Panc1 (cell line): ENCODE measurements around the gene PACSIN1. TPM values are rescaled to one million over a fixed set of nuclear protein-coding genes. Genes with fewer than 3 reads are reported as not detected.
A peak's percentile ranks its signal among the peaks of the same experiment; 100 is the strongest.

ENCODE experiments used
- ATAC-seq: fragments of 200-7000 bp; cut with Tn5 transposase; 2 replicates; pipeline ENCODE4 v1.9.1; 2020; ENCODE audit warnings: mild to moderate bottlenecking, moderate library complexity
- BruUV-seq: library from RNA; stranded (reverse); fragments of 400-500 nt; replicated peaks from 2 replicates; lab custom pipeline; 2021; lab: Mats Ljungman, UMichigan
- CTCF ChIA-PET: fragments of 300-600 bp; sonication (Branson Sonifier 250); formaldehyde crosslinking; loops from one replicate; lab custom pipeline; 2022; ENCODE audit warnings: antibody characterized with exemption; lab: Charles Lee
- POLR2A ChIA-PET: fragments of 300-600 bp; sonication (Branson Sonifier 250); formaldehyde crosslinking; loops from one replicate; lab custom pipeline; 2022; ENCODE audit warnings: antibody characterized with exemption; lab: Charles Lee
- DNase-seq: peaks from one replicate; pipeline ENCODE4 v3.0.0-alpha.2; 2010; ENCODE audit warnings: low read depth, low spot score
- H3K27ac ChIP-seq: 2 replicates; pipeline ENCODE4 v1.5.1; 2011; ENCODE audit warnings: mild to moderate bottlenecking, low read length, inconsistent platforms
- H3K27me3 ChIP-seq: fragments of 200-500 bp; sonication (Bioruptor generic); 2 replicates; pipeline ENCODE4 v1.6.0; 2014; ENCODE audit warnings: low read length, inconsistent platforms; ENCODE audit not compliant: control insufficient read depth, insufficient read depth
- H3K36me3 ChIP-seq: fragments of 200-500 bp; sonication (Bioruptor generic); 2 replicates; pipeline ENCODE4 v1.5.1; 2014; ENCODE audit warnings: inconsistent platforms, mild to moderate bottlenecking, low read length, moderate library complexity; ENCODE audit not compliant: control insufficient read depth, insufficient read depth
- H3K4me1 ChIP-seq: 2 replicates; pipeline ENCODE4 v1.5.1; 2011; ENCODE audit warnings: inconsistent platforms, mild to moderate bottlenecking, low read length, moderate library complexity; ENCODE audit not compliant: control insufficient read depth, insufficient read depth
- H3K4me3 ChIP-seq, 2 experiments: 2 replicates each; pipeline ENCODE4 v1.5.1; 2011 to 2012; ENCODE audit warnings: low read depth in 2 of 2, low read length in 2 of 2, mild to moderate bottlenecking in 2 of 2, inconsistent platforms in 1 of 2, moderate library complexity in 1 of 2
- H3K9me3 ChIP-seq: fragments of 200-500 bp; sonication (Bioruptor generic); 2 replicates; pipeline ENCODE4 v1.5.1; 2014; ENCODE audit warnings: low read depth, mild to moderate bottlenecking, inconsistent platforms, low read length, moderate library complexity; ENCODE audit not compliant: control insufficient read depth, insufficient read depth
- POLR2AphosphoS5 ChIP-seq: IDR thresholded peaks from 2 replicates; pipeline ENCODE4 v1.6.1; 2012; ENCODE audit warnings: mild to moderate bottlenecking, low read depth, low read length, moderate library complexity
- SIN3A ChIP-seq: IDR thresholded peaks from 2 replicates; pipeline ENCODE4 v1.6.1; 2012; ENCODE audit warnings: low read depth, mild to moderate bottlenecking, low read length, moderate library complexity, borderline replicate concordance; ENCODE audit not compliant: insufficient read depth
- TCF7L2 ChIP-seq: IDR thresholded peaks from 2 replicates; pipeline ENCODE4 v1.6.1; 2011; ENCODE audit warnings: mild to moderate bottlenecking, low read depth, low read length, inconsistent platforms
- in situ Hi-C: cut with HindIII; loops from 2 replicates; pipeline ENCODE4 v1.10.0; 2016; ENCODE audit warnings: low sequenced_read_pairs, low pct_unique_long_range_greater_than_20kb
- intact Hi-C: fragments of 100-400 bp; cut with micrococcal nuclease; formaldehyde crosslinking; loops from one replicate; pipeline ENCODE4 v1.10.0; 2022; ENCODE audit not compliant: unreplicated experiment
- total RNA-seq: library from RNA; stranded (reverse); gene quantifications from one replicate; pipeline ENCODE4 v1.2.1, GENCODE V29; 2021; ENCODE audit not compliant: unreplicated experiment
- TF ChIP-seq, protein P1 (sequence below): fragments of 450-650 bp; IDR thresholded peaks from 2 replicates; pipeline ENCODE4 v1.5.1; 2017; ENCODE audit warnings: mild to moderate bottlenecking
- TF ChIP-seq, protein P2 (sequence below), 2 experiments: IDR thresholded peaks; 2 replicates each; pipeline ENCODE4 v1.6.1; 2011 to 2012; ENCODE audit warnings: low read depth in 2 of 2, control low read depth in 1 of 2, low read length in 1 of 2, mild to moderate bottlenecking in 1 of 2, moderate library complexity in 1 of 2; ENCODE audit not compliant: insufficient read depth in 1 of 2

PACSIN1 gene
- total RNA-seq, 1 experiment from 2014 or later: 0.18 TPM

DNA sequence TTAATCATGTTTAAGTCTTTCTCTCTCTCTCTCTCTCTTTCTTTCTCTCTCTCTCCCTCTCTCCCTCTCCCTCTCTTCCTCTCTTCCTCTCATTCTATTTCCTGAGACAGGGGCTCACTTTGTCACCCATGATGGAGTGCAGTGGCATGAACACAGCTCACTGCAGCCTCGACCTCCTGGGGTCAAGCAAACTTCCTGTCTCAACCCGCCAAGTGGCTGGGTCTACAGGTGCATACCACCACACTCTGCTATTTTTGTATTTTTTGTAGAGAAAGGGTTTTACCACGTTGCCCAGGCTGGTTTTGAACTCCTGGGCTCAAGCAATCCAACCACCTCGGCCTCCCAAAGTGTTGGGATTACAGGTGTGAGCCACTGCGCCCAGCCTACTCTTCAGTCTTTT lies 24.4 kb upstream of the PACSIN1 start:
- H3K27me3 ChIP-seq: no peaks in the 10 kb centered on the region
- H3K36me3 ChIP-seq: no peaks in the 10 kb centered on the region
- H3K4me3 ChIP-seq: no peak overlapping the region
- TF ChIP-seq, protein P1, sequence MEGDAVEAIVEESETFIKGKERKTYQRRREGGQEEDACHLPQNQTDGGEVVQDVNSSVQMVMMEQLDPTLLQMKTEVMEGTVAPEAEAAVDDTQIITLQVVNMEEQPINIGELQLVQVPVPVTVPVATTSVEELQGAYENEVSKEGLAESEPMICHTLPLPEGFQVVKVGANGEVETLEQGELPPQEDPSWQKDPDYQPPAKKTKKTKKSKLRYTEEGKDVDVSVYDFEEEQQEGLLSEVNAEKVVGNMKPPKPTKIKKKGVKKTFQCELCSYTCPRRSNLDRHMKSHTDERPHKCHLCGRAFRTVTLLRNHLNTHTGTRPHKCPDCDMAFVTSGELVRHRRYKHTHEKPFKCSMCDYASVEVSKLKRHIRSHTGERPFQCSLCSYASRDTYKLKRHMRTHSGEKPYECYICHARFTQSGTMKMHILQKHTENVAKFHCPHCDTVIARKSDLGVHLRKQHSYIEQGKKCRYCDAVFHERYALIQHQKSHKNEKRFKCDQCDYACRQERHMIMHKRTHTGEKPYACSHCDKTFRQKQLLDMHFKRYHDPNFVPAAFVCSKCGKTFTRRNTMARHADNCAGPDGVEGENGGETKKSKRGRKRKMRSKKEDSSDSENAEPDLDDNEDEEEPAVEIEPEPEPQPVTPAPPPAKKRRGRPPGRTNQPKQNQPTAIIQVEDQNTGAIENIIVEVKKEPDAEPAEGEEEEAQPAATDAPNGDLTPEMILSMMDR: no peak
- TF ChIP-seq POLR2AphosphoS5 (no peak), SIN3A (no peak), TCF7L2 (no peak)
- ChIA-PET POLR2A (interaction anchor here (0.6 kb wide), 1 partner anchor 230 kb away, joined by 4 read pairs; no protein-coding TSS in a partner anchor), CTCF (no interaction called here)
- H3K27ac ChIP-seq: no peak overlapping the region
- no peak for DNase-seq
- ATAC-seq: no peak
- intact Hi-C loops (no loop called here), in situ Hi-C loops (loop anchor here (10.0 kb wide), 1 partner anchor 163 kb away; no protein-coding TSS in a partner anchor)
- H3K4me1 ChIP-seq: no peaks in the 10 kb centered on the region
- peaks cover 3% of the 10 kb centered on the region; the same call in 1 of the 2 replicates for H3K9me3 ChIP-seq
- BruUV-seq: no TSS peak

DNA sequence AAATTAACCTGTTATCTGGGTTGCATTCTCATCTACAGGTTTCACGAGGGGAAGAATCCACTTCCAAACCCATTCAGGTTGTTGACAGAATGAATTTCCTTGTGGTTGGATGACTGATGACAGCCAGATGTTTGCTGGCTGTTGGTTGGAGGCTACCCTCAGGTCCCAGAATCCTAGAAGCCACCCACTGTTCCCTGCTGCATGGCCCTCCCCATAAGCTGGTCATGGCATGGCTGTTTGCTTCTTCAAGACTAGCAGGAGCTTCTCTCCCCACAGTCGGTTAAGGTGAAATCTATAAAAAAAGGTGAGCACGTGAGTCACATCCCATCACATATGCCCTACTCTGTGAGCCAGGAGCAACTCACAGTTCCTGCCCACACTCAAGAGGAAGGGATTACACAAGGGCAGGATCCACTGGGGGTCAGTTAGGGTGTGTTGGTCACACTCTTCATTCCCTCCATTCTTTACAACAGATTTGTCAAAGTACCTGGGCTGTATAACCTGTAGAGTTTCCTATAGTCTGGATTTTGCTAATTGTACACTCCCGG lies 20.5 kb upstream of the PACSIN1 start:
- in situ Hi-C loops: loop anchor here (10.0 kb wide), 1 partner anchor 159 kb away; no protein-coding TSS in a partner anchor
- Histone ChIP-seq H3K4me1 (no peaks in the 10 kb centered on the region), H3K27ac (no peak overlapping the region), H3K4me3 (no peak overlapping the region), H3K9me3 (no peaks in the 10 kb centered on the region), H3K36me3 (no peaks in the 10 kb centered on the region), H3K27me3 (no peaks in the 10 kb centered on the region)
- CTCF ChIA-PET: no interaction called here
- no peak for TF ChIP-seq SIN3A
- TF ChIP-seq TCF7L2: no peak
- DNase-seq (no peak), ATAC-seq (peak; percentile 38; the same call in 1 of the 2 replicates)
- POLR2A ChIA-PET: no interaction called here
- intact Hi-C loops: no loop called here
- no TSS peak for BruUV-seq

DNA sequence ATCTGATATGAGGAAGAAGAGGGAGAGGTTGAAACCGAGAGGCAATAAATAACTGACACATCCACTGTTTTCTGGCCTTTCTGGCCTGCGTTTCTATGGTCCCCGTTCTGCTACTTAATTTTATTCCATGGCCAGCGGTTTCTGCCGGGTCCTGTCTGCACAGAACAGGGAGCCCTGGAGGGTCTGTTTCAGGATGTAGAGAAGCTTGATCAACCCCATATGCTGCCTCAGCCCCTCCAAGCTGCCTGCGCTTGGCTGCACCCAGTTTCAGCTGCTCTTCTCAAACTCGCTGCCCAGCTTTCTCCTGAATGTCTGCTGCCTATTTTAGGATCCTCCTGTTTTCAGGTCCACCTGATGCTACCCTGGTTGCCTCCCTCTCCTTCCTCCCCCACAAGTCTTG lies 18.5 kb upstream of the PACSIN1 start:
- no peak for ATAC-seq
- Histone ChIP-seq H3K27me3 (no peaks in the 10 kb centered on the region), H3K4me3 (no peak overlapping the region), H3K4me1 (no peaks in the 10 kb centered on the region), H3K9me3 (no peaks in the 10 kb centered on the region), H3K27ac (no peak overlapping the region), H3K36me3 (no peaks in the 10 kb centered on the region)
- intact Hi-C loops: no loop called here
- TF ChIP-seq TCF7L2 (no peak), POLR2AphosphoS5 (no peak), SIN3A (no peak)
- TF ChIP-seq, protein P1: no peak
- TF ChIP-seq, protein P2, sequence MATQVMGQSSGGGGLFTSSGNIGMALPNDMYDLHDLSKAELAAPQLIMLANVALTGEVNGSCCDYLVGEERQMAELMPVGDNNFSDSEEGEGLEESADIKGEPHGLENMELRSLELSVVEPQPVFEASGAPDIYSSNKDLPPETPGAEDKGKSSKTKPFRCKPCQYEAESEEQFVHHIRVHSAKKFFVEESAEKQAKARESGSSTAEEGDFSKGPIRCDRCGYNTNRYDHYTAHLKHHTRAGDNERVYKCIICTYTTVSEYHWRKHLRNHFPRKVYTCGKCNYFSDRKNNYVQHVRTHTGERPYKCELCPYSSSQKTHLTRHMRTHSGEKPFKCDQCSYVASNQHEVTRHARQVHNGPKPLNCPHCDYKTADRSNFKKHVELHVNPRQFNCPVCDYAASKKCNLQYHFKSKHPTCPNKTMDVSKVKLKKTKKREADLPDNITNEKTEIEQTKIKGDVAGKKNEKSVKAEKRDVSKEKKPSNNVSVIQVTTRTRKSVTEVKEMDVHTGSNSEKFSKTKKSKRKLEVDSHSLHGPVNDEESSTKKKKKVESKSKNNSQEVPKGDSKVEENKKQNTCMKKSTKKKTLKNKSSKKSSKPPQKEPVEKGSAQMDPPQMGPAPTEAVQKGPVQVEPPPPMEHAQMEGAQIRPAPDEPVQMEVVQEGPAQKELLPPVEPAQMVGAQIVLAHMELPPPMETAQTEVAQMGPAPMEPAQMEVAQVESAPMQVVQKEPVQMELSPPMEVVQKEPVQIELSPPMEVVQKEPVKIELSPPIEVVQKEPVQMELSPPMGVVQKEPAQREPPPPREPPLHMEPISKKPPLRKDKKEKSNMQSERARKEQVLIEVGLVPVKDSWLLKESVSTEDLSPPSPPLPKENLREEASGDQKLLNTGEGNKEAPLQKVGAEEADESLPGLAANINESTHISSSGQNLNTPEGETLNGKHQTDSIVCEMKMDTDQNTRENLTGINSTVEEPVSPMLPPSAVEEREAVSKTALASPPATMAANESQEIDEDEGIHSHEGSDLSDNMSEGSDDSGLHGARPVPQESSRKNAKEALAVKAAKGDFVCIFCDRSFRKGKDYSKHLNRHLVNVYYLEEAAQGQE (IDR thresholded peaks at IDR 0.05; ENCODE audit: insufficient read depth in 1 of 2, low read depth in 2 of 2, low read length in 1 of 2): no peak
- DNase-seq: no peak
- ChIA-PET POLR2A (no interaction called here), CTCF (interaction anchor here (0.5 kb wide), 1 partner anchor 15 kb away, joined by 3 read pairs; no protein-coding TSS in a partner anchor)
- in situ Hi-C loops: loop anchor here (10.0 kb wide), 1 partner anchor 157 kb away; no protein-coding TSS in a partner anchor
- BruUV-seq: no TSS peak
